HepG2 (cell line): ENCODE results near the gene RNF13. TPM values are rescaled to one million over a fixed set of nuclear protein-coding genes. Genes with fewer than 3 reads are reported as not detected.

Source experiments
- ATAC-seq: fragments of 200-7000 bp; cut with Tn5 transposase; 3 replicates; pipeline ENCODE4 v1.9.1; 2020; ENCODE audit warnings: mild to moderate bottlenecking, moderate library complexity
- BruUV-seq: library from RNA; stranded (reverse); fragments of 400-500 nt; replicated peaks from 2 replicates; lab custom pipeline; 2021; lab: Mats Ljungman, UMichigan
- CTCF ChIA-PET: fragments of 300-600 bp; formaldehyde crosslinking; extraction: SDS; loops from one replicate; lab custom pipeline; 2021; ENCODE audit warnings: low total read pairs, inconsistent platforms, low intra/inter-chr PET ratio; lab: Yijun Ruan, JAX
- POLR2A ChIA-PET: fragments of 350-600 bp; sonication (Branson Sonifier 250); formaldehyde crosslinking; loops from one replicate; lab custom pipeline; 2020; ENCODE audit warnings: antibody characterized with exemption, inconsistent platforms; lab: Yijun Ruan, JAX
- DNase-seq: peaks from one replicate; pipeline ENCODE4 v3.0.0-alpha.2; 2015; ENCODE audit warnings: low spot score
- FAIRE-seq: peaks from 3 replicates; lab custom pipeline; 2011; peaks lifted over from hg19 to GRCh38; lab: Jason Lieb, UNC
- H2AFZ ChIP-seq: one replicate; pipeline ENCODE4 v1.6.1; 2011; ENCODE audit warnings: low read length, inconsistent platforms
- H3K27ac ChIP-seq: fragments of 300-600 bp; 3 replicates; pipeline ENCODE4 v1.8.0; 2011; ENCODE audit warnings: mixed run types, mild to moderate bottlenecking, mixed read lengths, low read length, inconsistent platforms; ENCODE audit not compliant: insufficient read depth; ENCODE audit errors: extremely low read length
- H3K27me3 ChIP-seq, 2 experiments: fragments of 200-600 bp in 1 of 2; 2 replicates in 1 of 2; 3 replicates in 1 of 2; pipeline versions ENCODE4 v1.6.0 to v1.8.0; 2011; ENCODE audit warnings: low read length in 2 of 2, mild to moderate bottlenecking in 2 of 2, moderate library complexity in 2 of 2, inconsistent platforms in 1 of 2; ENCODE audit not compliant: insufficient read depth in 2 of 2, control insufficient read depth in 1 of 2
- H3K36me3 ChIP-seq, 2 experiments: fragments of 200-600 bp in 1 of 2; replicated peaks in 1 of 2; 2 replicates in 1 of 2; 3 replicates in 1 of 2; pipeline versions ENCODE4 v1.5.1 to v1.8.0; 2011; ENCODE audit warnings: low read length in 2 of 2, inconsistent platforms in 1 of 2; ENCODE audit not compliant: insufficient read depth in 2 of 2, control insufficient read depth in 1 of 2
- H3K4me1 ChIP-seq: 2 replicates; pipeline ENCODE4 v1.5.1; 2012; ENCODE audit warnings: low read length, inconsistent platforms; ENCODE audit not compliant: insufficient read depth
- H3K4me2 ChIP-seq: 2 replicates; pipeline ENCODE4 v1.6.0; 2011; ENCODE audit warnings: low read depth, low read length, inconsistent platforms
- H3K4me3 ChIP-seq, 3 experiments: fragments of 200-600 bp in 1 of 3; sonication (generic), shearing (Covaris generic) in 1 of 3; replicated peaks in 1 of 3; 2 replicates each; pipeline ENCODE4 v1.5.1; 2011 to 2016; ENCODE audit warnings: low read length in 3 of 3, inconsistent platforms in 2 of 3, low read depth in 2 of 3, mild to moderate bottlenecking in 2 of 3, control low read depth in 1 of 3, mixed read lengths in 1 of 3; ENCODE audit not compliant: insufficient read depth in 1 of 3
- H3K79me2 ChIP-seq: one replicate; pipeline ENCODE4 v1.6.1; 2011; ENCODE audit warnings: low read length, inconsistent platforms; ENCODE audit not compliant: insufficient read depth
- H3K9ac ChIP-seq: 2 replicates; pipeline ENCODE4 v1.6.0; 2011; ENCODE audit warnings: mild to moderate bottlenecking, low read depth, low read length, inconsistent platforms; ENCODE audit not compliant: insufficient read depth
- H3K9me3 ChIP-seq: 2 replicates; pipeline ENCODE4 v1.5.1; 2012; ENCODE audit warnings: mild to moderate bottlenecking, low read length
- H4K20me1 ChIP-seq: 2 replicates; pipeline ENCODE4 v1.6.0; 2011; ENCODE audit warnings: inconsistent platforms, mild to moderate bottlenecking, low read length, moderate library complexity; ENCODE audit not compliant: insufficient read depth
- HDAC1 ChIP-seq: sonication (generic); formaldehyde crosslinking; IDR thresholded peaks from 2 replicates; pipeline ENCODE4 v1.5.1; 2020; ENCODE audit warnings: mild to moderate bottlenecking, missing genetic modification reagents
- RORA ChIP-seq: sonication (generic); formaldehyde crosslinking; IDR thresholded peaks from 2 replicates; pipeline ENCODE4 v1.5.0; 2020; ENCODE audit warnings: mild to moderate bottlenecking, missing genetic modification reagents, moderate library complexity
- SNRNP70 ChIP-seq: fragments of 200-400 bp; formaldehyde crosslinking; IDR thresholded peaks from 2 replicates; pipeline ENCODE4 v1.6.1; 2017; ENCODE audit warnings: mild to moderate bottlenecking, low read depth, low read length, moderate library complexity
- STAT5B ChIP-seq: sonication (generic); formaldehyde crosslinking; IDR thresholded peaks from 2 replicates; pipeline ENCODE4 v1.4.0; 2020; ENCODE audit warnings: missing genetic modification reagents
- ZNF720 ChIP-seq: sonication (generic); formaldehyde crosslinking; IDR thresholded peaks from 2 replicates; pipeline ENCODE4 v1.4.0; 2020; ENCODE audit warnings: missing genetic modification reagents
- WGBS: methylation state at CpG from one replicate; pipeline ENCODE4 v1.1.6; 2017; ENCODE audit warnings: low lambda C conversion rate; 5-methylcytosine and 5-hydroxymethylcytosine counted together
- in situ Hi-C: cut with HindIII; loops from 2 replicates; pipeline ENCODE4 v1.10.0; 2017; ENCODE audit warnings: low pct_unique_long_range_greater_than_20kb; ENCODE audit not compliant: extremely low pct_ligation_motif_present
- intact Hi-C: fragments of 100-400 bp; cut with micrococcal nuclease; formaldehyde crosslinking; loops from one replicate; pipeline ENCODE4 v1.10.0; 2022; ENCODE audit not compliant: unreplicated experiment
- polyA plus RNA-seq, 8 experiments: library from polyadenylated mRNA; depleted of rRNA in 3 of 8; stranded (reverse) in 7 of 8; unstranded in 1 of 8; fragments of >200 nt; fragmentation: Illumina TruSeq in 4 of 8; extraction: Trizol in 4 of 8; gene quantifications; 2 replicates each; pipeline versions ENCODE4 v1.2.1 to v1.2.3, GENCODE V29; 2011 to 2016; ENCODE audit warnings: low read depth in 4 of 8, missing spikeins in 1 of 8, mixed read lengths in 1 of 8; ENCODE audit not compliant: insufficient read depth in 1 of 8
- total RNA-seq, 5 experiments: library from RNA; depleted of rRNA; stranded (reverse); fragments of >200 nt; fragmentation: Illumina TruSeq; extraction: Trizol; gene quantifications; 2 replicates each; pipeline ENCODE4 v1.2.3, GENCODE V29; 2016; ENCODE audit warnings: low read depth in 1 of 5
- TF ChIP-seq, protein P1 (sequence below): sonication (generic); formaldehyde crosslinking; IDR thresholded peaks from 2 replicates; pipeline ENCODE4 v1.4.0; 2020; ENCODE audit warnings: missing genetic modification reagents
- TF ChIP-seq, protein P2 (sequence below): sonication (generic); formaldehyde crosslinking; IDR thresholded peaks from 2 replicates; pipeline ENCODE4 v1.5.0; 2020; ENCODE audit warnings: mild to moderate bottlenecking, missing genetic modification reagents

Gene RNF13
- total and polyA plus RNA-seq, 2 of the 13 experiments (the other 11 are each of a cell fraction or from before 2014, with no cell fraction given), result 39.8 to 46.0 TPM

DNA sequence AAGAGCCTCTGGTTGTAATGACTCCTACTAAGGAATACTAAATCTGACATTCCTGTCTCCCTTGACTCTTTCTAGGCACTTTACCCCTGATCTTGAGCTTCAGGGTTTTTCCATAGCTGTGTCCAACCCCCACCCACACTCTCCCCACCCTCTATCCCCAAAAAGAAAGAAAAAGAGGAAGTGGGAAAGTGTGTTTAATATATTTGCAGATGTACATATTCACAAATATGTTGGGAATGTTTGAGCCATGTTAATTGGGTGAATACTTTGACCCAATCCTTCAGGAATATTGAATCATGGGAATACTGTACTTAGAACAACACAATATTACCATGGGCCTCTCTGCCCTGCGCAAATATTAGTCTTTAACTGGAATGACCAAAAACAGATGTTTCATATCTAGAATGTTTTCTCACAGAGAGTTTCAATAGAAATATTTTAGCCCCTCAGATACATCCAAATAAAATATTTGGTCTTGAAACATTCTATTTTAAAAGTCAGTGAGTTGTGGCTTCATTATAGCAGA is 177.5 kb downstream of the RNF13 start:
- H4K20me1 ChIP-seq, result no peaks in the 10 kb centered on the region
- peaks cover 5% of the 10 kb centered on the region; the same call in 1 of the 2 replicates for H3K4me1 ChIP-seq
- intact Hi-C loops, result no loop called here
- H3K4me3 ChIP-seq, result no peak overlapping the region
- no peak for DNase-seq
- H3K36me3 ChIP-seq, result no peaks in the 10 kb centered on the region
- ATAC-seq, result no peak
- no TSS peak for BruUV-seq
- H3K4me2 ChIP-seq, result no peak overlapping the region
- H3K79me2 ChIP-seq, result no peaks in the 10 kb centered on the region
- no peak overlapping the region for H3K9ac ChIP-seq
- TF ChIP-seq RORA (CRISPR knock-in tag) (no peak), HDAC1 (CRISPR knock-in tag) (no peak), ZNF720 (CRISPR knock-in tag) (no peak), SNRNP70 (no peak), STAT5B (CRISPR knock-in tag) (no peak)
- TF ChIP-seq, protein P1, sequence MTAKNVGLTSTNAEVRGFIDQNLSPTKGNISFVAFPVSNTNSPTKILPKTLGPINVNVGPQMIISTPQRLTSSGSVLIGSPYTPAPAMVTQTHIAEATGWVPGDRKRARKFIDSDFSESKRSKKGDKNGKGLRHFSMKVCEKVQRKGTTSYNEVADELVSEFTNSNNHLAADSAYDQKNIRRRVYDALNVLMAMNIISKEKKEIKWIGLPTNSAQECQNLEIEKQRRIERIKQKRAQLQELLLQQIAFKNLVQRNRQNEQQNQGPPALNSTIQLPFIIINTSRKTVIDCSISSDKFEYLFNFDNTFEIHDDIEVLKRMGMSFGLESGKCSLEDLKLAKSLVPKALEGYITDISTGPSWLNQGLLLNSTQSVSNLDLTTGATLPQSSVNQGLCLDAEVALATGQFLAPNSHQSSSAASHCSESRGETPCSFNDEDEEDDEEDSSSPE (CRISPR knock-in tag), result no peak
- TF ChIP-seq, protein P2, sequence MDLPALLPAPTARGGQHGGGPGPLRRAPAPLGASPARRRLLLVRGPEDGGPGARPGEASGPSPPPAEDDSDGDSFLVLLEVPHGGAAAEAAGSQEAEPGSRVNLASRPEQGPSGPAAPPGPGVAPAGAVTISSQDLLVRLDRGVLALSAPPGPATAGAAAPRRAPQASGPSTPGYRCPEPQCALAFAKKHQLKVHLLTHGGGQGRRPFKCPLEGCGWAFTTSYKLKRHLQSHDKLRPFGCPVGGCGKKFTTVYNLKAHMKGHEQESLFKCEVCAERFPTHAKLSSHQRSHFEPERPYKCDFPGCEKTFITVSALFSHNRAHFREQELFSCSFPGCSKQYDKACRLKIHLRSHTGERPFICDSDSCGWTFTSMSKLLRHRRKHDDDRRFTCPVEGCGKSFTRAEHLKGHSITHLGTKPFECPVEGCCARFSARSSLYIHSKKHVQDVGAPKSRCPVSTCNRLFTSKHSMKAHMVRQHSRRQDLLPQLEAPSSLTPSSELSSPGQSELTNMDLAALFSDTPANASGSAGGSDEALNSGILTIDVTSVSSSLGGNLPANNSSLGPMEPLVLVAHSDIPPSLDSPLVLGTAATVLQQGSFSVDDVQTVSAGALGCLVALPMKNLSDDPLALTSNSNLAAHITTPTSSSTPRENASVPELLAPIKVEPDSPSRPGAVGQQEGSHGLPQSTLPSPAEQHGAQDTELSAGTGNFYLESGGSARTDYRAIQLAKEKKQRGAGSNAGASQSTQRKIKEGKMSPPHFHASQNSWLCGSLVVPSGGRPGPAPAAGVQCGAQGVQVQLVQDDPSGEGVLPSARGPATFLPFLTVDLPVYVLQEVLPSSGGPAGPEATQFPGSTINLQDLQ (CRISPR knock-in tag), result no peak
- H3K9me3 ChIP-seq, result peaks cover 18% of the 10 kb centered on the region
- in situ Hi-C loops, result no loop called here
- H3K27ac ChIP-seq, result no peak overlapping the region
- H3K27me3 ChIP-seq, result no peaks in the 10 kb centered on the region; a peak in 1 of 5 replicates
- H2AFZ ChIP-seq, result no peak overlapping the region
- 50% methylated on average over 1 of the region's 1 CpG for WGBS
- ChIA-PET POLR2A (no interaction called here), CTCF (no interaction called here)
- no peak for FAIRE-seq
